HepG2 (cell line): Measurements from ENCODE around the gene ZNF548. TPM values are rescaled to one million over a fixed set of nuclear protein-coding genes. Genes with fewer than 3 reads are reported as not detected.

Source experiments
- BRD4 ChIP-seq: sonication (generic); formaldehyde crosslinking; IDR thresholded peaks from 2 replicates; pipeline ENCODE4 v1.4.0; 2020; ENCODE audit warnings: missing genetic modification reagents
- CBFB ChIP-seq: sonication (generic); formaldehyde crosslinking; IDR thresholded peaks from 2 replicates; pipeline ENCODE4 v1.4.0; 2020; ENCODE audit warnings: missing genetic modification reagents
- HMGA1 ChIP-seq: sonication (generic); formaldehyde crosslinking; conservative IDR thresholded peaks from 2 replicates; pipeline ENCODE4 v1.4.0; 2020; ENCODE audit warnings: missing genetic modification reagents
- KAT7 ChIP-seq: IDR thresholded peaks from 2 replicates; pipeline ENCODE4 v1.6.1; 2018; ENCODE audit warnings: borderline replicate concordance, missing compliant biosample characterization
- KLF12 ChIP-seq: sonication (generic); formaldehyde crosslinking; IDR thresholded peaks from 2 replicates; pipeline ENCODE4 v1.4.0; 2020; ENCODE audit warnings: missing genetic modification reagents, borderline replicate concordance
- LCORL ChIP-seq, 2 experiments: fragments of 450-650 bp in 1 of 2; sonication (generic) in 1 of 2; formaldehyde crosslinking in 1 of 2; IDR thresholded peaks; 2 replicates each; pipeline versions ENCODE4 v1.5.0 to v1.6.1; 2017 to 2020; ENCODE audit warnings: antibody characterized with exemption in 1 of 2, missing genetic modification reagents in 1 of 2
- MBNL3 ChIP-seq: fragments of 250-450 bp; sonication (Bioruptor Pico); conservative IDR thresholded peaks from 2 replicates; pipeline ENCODE4 v1.8.0; 2022; ENCODE audit warnings: mild to moderate bottlenecking, inconsistent platforms
- NCOR1 ChIP-seq: fragments of 200-600 bp; sonication (generic); IDR thresholded peaks from 2 replicates; pipeline ENCODE4 v1.7.0; 2017; ENCODE audit warnings: antibody characterized with exemption, low read length, borderline replicate concordance
- NR2F1 ChIP-seq, 2 experiments: fragments of 450-650 bp in 1 of 2; formaldehyde crosslinking in 1 of 2; IDR thresholded peaks; 2 replicates each; pipeline versions ENCODE4 v1.5.0 to v1.6.1; 2016 to 2020; ENCODE audit warnings: mild to moderate bottlenecking in 1 of 2, missing compliant biosample characterization in 1 of 2, missing genetic modification reagents in 1 of 2, moderate library complexity in 1 of 2
- POLR2G ChIP-seq: fragments of 200-400 bp; formaldehyde crosslinking; IDR thresholded peaks from 2 replicates; pipeline ENCODE4 v1.6.1; 2018; ENCODE audit warnings: mild to moderate bottlenecking, low read depth, low read length, moderate library complexity
- SIN3B ChIP-seq: fragments of 150-350 bp; IDR thresholded peaks from 2 replicates; pipeline ENCODE4 v1.6.1; 2014; ENCODE audit warnings: low read length
- TBX3 ChIP-seq: fragments of 450-650 bp; IDR thresholded peaks from 2 replicates; pipeline ENCODE4 v1.6.1; 2017; ENCODE audit warnings: antibody characterized with exemption, mild to moderate bottlenecking, inconsistent platforms, borderline replicate concordance
- ZBTB21 ChIP-seq: sonication (generic); formaldehyde crosslinking; IDR thresholded peaks from 2 replicates; pipeline ENCODE4 v1.4.0; 2020; ENCODE audit warnings: missing genetic modification reagents
- ZBTB38 ChIP-seq: sonication (generic); formaldehyde crosslinking; IDR thresholded peaks from 2 replicates; pipeline ENCODE4 v1.5.1; 2020; ENCODE audit warnings: mild to moderate bottlenecking, missing genetic modification reagents
- ZBTB7B ChIP-seq: sonication (generic); formaldehyde crosslinking; IDR thresholded peaks from 2 replicates; pipeline ENCODE4 v1.4.0; 2020; ENCODE audit warnings: missing genetic modification reagents
- ZEB1 ChIP-seq: IDR thresholded peaks from 2 replicates; pipeline ENCODE4 v1.6.1; 2012; ENCODE audit warnings: mild to moderate bottlenecking, low read depth, inconsistent platforms; ENCODE audit not compliant: insufficient replicate concordance
- ZNF235 ChIP-seq: sonication (generic); formaldehyde crosslinking; IDR thresholded peaks from 2 replicates; pipeline ENCODE4 v1.8.1; 2023; ENCODE audit warnings: mild to moderate bottlenecking, missing genetic modification reagents, borderline replicate concordance
- ZNF326 ChIP-seq: sonication (generic); formaldehyde crosslinking; IDR thresholded peaks from 2 replicates; pipeline ENCODE4 v1.4.0; 2020; ENCODE audit warnings: missing genetic modification reagents, borderline replicate concordance
- ZNF343 ChIP-seq: sonication (generic); formaldehyde crosslinking; IDR thresholded peaks from 2 replicates; pipeline ENCODE4 v1.4.0; 2020; ENCODE audit warnings: mild to moderate bottlenecking, missing genetic modification reagents
- ZNF564 ChIP-seq: sonication (generic); formaldehyde crosslinking; IDR thresholded peaks from 2 replicates; pipeline ENCODE4 v1.8.1; 2023; ENCODE audit warnings: mild to moderate bottlenecking, missing genetic modification reagents
- ZNF572 ChIP-seq: sonication (generic); formaldehyde crosslinking; IDR thresholded peaks from 2 replicates; pipeline ENCODE4 v1.5.1; 2020; ENCODE audit warnings: mild to moderate bottlenecking, missing genetic modification reagents
- polyA plus RNA-seq, 8 experiments: library from polyadenylated mRNA; depleted of rRNA in 3 of 8; stranded (reverse) in 7 of 8; unstranded in 1 of 8; fragments of >200 nt; fragmentation: Illumina TruSeq in 4 of 8; extraction: Trizol in 4 of 8; gene quantifications; 2 replicates each; pipeline versions ENCODE4 v1.2.1 to v1.2.3, GENCODE V29; 2011 to 2016; ENCODE audit warnings: low read depth in 4 of 8, missing spikeins in 1 of 8, mixed read lengths in 1 of 8; ENCODE audit not compliant: insufficient read depth in 1 of 8
- total RNA-seq, 5 experiments: library from RNA; depleted of rRNA; stranded (reverse); fragments of >200 nt; fragmentation: Illumina TruSeq; extraction: Trizol; gene quantifications; 2 replicates each; pipeline ENCODE4 v1.2.3, GENCODE V29; 2016; ENCODE audit warnings: low read depth in 1 of 5
- TF ChIP-seq, protein P1 (sequence below): sonication (generic); formaldehyde crosslinking; IDR thresholded peaks from 2 replicates; pipeline ENCODE4 v1.5.1; 2020; ENCODE audit warnings: mild to moderate bottlenecking, missing genetic modification reagents, borderline replicate concordance
- TF ChIP-seq, protein P2 (sequence below): sonication (generic); formaldehyde crosslinking; IDR thresholded peaks from 2 replicates; pipeline ENCODE4 v1.4.0; 2020; ENCODE audit warnings: missing genetic modification reagents

Gene ZNF548
- total and polyA plus RNA-seq, 2 of the 13 experiments (the other 11 are each of a cell fraction or from before 2014, with no cell fraction given) = 19.6 to 24.9 TPM

DNA sequence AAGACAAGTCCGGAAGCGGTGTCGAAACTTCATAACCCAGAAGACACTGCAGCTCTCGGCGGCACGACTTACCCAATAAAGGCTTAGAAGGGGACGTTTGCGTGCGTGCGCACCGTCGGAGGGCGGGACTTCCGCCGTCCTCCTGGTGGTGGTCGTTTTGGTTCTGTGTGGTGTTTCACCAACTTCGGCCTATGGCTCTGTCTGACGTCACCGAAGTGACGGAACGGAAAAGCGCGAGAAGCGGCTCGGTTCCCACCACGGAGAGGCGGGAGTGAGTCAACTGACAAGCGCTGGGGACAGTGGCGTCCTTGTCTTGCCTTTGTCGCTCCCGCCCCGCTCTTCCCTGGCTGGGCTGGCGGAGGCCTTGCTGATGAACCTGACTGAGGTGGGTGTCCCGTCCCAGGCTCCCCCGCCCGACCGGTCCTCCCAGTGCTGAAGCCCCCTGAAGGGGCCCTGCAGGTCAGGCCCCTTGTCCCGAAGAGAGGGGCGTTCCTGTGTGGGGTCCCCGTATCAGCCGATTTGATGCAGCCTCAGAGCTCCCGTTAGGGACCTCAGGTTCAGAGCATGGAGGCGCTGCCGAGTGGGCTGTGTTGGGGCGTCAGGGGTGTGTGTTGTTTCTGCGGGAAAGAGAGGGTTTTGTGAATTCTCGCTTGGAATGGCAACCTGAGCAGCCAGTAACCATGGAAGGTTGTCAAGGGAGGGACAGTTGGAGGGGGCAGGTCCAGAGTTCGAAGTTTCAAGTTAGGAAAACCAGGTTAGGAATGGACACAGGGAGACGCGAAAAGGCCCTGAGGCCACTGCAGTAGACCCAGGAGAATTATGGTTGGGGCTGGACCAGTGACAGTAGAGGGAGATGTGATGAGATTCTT is at the start of gene ZNF548 (continued):
- TF ChIP-seq, protein P1, sequence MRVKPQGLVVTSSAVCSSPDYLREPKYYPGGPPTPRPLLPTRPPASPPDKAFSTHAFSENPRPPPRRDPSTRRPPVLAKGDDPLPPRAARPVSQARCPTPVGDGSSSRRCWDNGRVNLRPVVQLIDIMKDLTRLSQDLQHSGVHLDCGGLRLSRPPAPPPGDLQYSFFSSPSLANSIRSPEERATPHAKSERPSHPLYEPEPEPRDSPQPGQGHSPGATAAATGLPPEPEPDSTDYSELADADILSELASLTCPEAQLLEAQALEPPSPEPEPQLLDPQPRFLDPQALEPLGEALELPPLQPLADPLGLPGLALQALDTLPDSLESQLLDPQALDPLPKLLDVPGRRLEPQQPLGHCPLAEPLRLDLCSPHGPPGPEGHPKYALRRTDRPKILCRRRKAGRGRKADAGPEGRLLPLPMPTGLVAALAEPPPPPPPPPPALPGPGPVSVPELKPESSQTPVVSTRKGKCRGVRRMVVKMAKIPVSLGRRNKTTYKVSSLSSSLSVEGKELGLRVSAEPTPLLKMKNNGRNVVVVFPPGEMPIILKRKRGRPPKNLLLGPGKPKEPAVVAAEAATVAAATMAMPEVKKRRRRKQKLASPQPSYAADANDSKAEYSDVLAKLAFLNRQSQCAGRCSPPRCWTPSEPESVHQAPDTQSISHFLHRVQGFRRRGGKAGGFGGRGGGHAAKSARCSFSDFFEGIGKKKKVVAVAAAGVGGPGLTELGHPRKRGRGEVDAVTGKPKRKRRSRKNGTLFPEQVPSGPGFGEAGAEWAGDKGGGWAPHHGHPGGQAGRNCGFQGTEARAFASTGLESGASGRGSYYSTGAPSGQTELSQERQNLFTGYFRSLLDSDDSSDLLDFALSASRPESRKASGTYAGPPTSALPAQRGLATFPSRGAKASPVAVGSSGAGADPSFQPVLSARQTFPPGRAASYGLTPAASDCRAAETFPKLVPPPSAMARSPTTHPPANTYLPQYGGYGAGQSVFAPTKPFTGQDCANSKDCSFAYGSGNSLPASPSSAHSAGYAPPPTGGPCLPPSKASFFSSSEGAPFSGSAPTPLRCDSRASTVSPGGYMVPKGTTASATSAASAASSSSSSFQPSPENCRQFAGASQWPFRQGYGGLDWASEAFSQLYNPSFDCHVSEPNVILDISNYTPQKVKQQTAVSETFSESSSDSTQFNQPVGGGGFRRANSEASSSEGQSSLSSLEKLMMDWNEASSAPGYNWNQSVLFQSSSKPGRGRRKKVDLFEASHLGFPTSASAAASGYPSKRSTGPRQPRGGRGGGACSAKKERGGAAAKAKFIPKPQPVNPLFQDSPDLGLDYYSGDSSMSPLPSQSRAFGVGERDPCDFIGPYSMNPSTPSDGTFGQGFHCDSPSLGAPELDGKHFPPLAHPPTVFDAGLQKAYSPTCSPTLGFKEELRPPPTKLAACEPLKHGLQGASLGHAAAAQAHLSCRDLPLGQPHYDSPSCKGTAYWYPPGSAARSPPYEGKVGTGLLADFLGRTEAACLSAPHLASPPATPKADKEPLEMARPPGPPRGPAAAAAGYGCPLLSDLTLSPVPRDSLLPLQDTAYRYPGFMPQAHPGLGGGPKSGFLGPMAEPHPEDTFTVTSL (CRISPR knock-in tag) = no peak
- no peak for TF ChIP-seq BRD4 (CRISPR knock-in tag)
- no peak for TF ChIP-seq KAT7
- TF ChIP-seq ZNF235 (CRISPR knock-in tag) = no peak
- peak; percentile 81; the same call in 1 of the 2 replicates for TF ChIP-seq ZBTB7B (CRISPR knock-in tag)
- peak; percentile 46; the same call in 1 of the 2 replicates for TF ChIP-seq NCOR1
- TF ChIP-seq ZNF343 (CRISPR knock-in tag) = no peak
- TF ChIP-seq NR2F1 (CRISPR knock-in tag; IDR thresholded peaks at IDR 0.05) = no peak
- TF ChIP-seq HMGA1 (CRISPR knock-in tag) = no peak
- no peak for TF ChIP-seq ZNF326
- no peak; the same call in 1 of the 2 replicates for TF ChIP-seq POLR2G
- TF ChIP-seq ZEB1 = no peak
- no peak for TF ChIP-seq KLF12 (CRISPR knock-in tag)
- no peak; the same call in 1 of the 2 replicates for TF ChIP-seq CBFB (CRISPR knock-in tag)
- no peak for TF ChIP-seq SIN3B
- TF ChIP-seq, protein P2, sequence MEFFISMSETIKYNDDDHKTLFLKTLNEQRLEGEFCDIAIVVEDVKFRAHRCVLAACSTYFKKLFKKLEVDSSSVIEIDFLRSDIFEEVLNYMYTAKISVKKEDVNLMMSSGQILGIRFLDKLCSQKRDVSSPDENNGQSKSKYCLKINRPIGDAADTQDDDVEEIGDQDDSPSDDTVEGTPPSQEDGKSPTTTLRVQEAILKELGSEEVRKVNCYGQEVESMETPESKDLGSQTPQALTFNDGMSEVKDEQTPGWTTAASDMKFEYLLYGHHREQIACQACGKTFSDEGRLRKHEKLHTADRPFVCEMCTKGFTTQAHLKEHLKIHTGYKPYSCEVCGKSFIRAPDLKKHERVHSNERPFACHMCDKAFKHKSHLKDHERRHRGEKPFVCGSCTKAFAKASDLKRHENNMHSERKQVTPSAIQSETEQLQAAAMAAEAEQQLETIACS = no peak
- TF ChIP-seq ZBTB21 (CRISPR knock-in tag) = peak; percentile 99
- TF ChIP-seq MBNL3 (CRISPR knock-in tag) = no peak
- TF ChIP-seq LCORL (IDR thresholded peaks at IDR 0.05) = no peak
- TF ChIP-seq LCORL (CRISPR knock-in tag; IDR thresholded peaks at IDR 0.05) = peak; percentile 38; the same call in 1 of the 2 replicates
- peak; percentile 85; the same call in 1 of the 2 replicates for TF ChIP-seq ZNF572 (CRISPR knock-in tag)
- TF ChIP-seq ZNF564 (CRISPR knock-in tag) = no peak
- peak; percentile 44; the same call in 1 of the 2 replicates for TF ChIP-seq TBX3
- TF ChIP-seq ZBTB38 (CRISPR knock-in tag) = no peak; the same call in 1 of the 2 replicates
